ENCODE results near the gene ITGA7. TPM values are rescaled to one million over a fixed set of nuclear protein-coding genes. Genes with fewer than 3 reads are reported as not detected.
A peak's percentile ranks its signal among the peaks of the same experiment; 100 is the strongest.

ITGA7 gene
- total RNA-seq, 3 donors from 2014 or later = 20.5 to 190 (median 33.1) TPM

- no peak overlapping the region for H3K4me3 ChIP-seq
- intact Hi-C loops (cut with DNase I; ENCODE audit: low total_unique reads) = no loop called here
- peaks cover 9 to 18% of the 10 kb centered on the region in 2 donors for H3K4me1 ChIP-seq
- TF ChIP-seq CTCF (IDR thresholded peaks at IDR 0.05) (no peak), POLR2AphosphoS5 (IDR thresholded peaks at IDR 0.05) (no peak), POLR2A (IDR thresholded peaks at IDR 0.05) (no peak)
- peak in 1 of 2 donors; percentile 38 for DNase-seq (ENCODE audit: low spot score in 2 of 2)
- H3K36me3 ChIP-seq = no peaks in the 10 kb centered on the region
- no peaks in the 10 kb centered on the region for H3K9me3 ChIP-seq
- no peaks in the 10 kb centered on the region for H3K27me3 ChIP-seq
- H3K27ac ChIP-seq = peak overlapping the region in 1 of 2 donors; percentile 30
Measured at GRCh38 chr12:55724940-55725309, 17.2 kb upstream of the ITGA7 start.

GRCh38 chr12:55724226-55724939 lies 16.7 kb upstream of the ITGA7 start:
- peak overlapping the region in 1 of 2 donors; percentile 30 for H3K27ac ChIP-seq
- H3K4me3 ChIP-seq = no peak overlapping the region
- no peaks in the 10 kb centered on the region for H3K27me3 ChIP-seq
- no peaks in the 10 kb centered on the region for H3K36me3 ChIP-seq
- peaks cover 9 to 23% of the 10 kb centered on the region in 2 donors for H3K4me1 ChIP-seq
- DNase-seq (ENCODE audit: low spot score in 2 of 2) = peak; percentile 53 to 73
- H3K9me3 ChIP-seq = no peaks in the 10 kb centered on the region
- TF ChIP-seq CTCF (IDR thresholded peaks at IDR 0.05) = peak; percentile 21 to 64 (median 36)
- TF ChIP-seq POLR2AphosphoS5 (IDR thresholded peaks at IDR 0.05) = no peak
- intact Hi-C loops (cut with DNase I; ENCODE audit: low total_unique reads) = no loop called here

GRCh38 chr12:55723516-55724225 lies 16.0 kb upstream of the ITGA7 start:
- intact Hi-C loops (cut with DNase I; ENCODE audit: low total_unique reads) = no loop called here
- H3K4me1 ChIP-seq = peaks cover 13 to 23% of the 10 kb centered on the region in 2 donors
- DNase-seq (ENCODE audit: low spot score in 2 of 2) = peak in 1 of 2 donors; percentile 43
- no peak for TF ChIP-seq POLR2A (IDR thresholded peaks at IDR 0.05)
- TF ChIP-seq POLR2AphosphoS5 (IDR thresholded peaks at IDR 0.05) = no peak
- TF ChIP-seq CTCF (IDR thresholded peaks at IDR 0.05) = no peak
- peak overlapping the region; percentile 30 to 61 for H3K27ac ChIP-seq
- H3K9me3 ChIP-seq = no peaks in the 10 kb centered on the region
- no peak overlapping the region for H3K4me3 ChIP-seq
- no peaks in the 10 kb centered on the region for H3K27me3 ChIP-seq
- H3K36me3 ChIP-seq = no peaks in the 10 kb centered on the region

- Histone ChIP-seq H3K27me3 (no peaks in the 10 kb centered on the region), H3K4me3 (no peak overlapping the region), H3K4me1 (peaks cover 18 to 24% of the 10 kb centered on the region in 2 donors), H3K36me3 (no peaks in the 10 kb centered on the region), H3K27ac (peak overlapping the region in 1 of 2 donors; percentile 30), H3K9me3 (no peaks in the 10 kb centered on the region)
- TF ChIP-seq POLR2AphosphoS5 (IDR thresholded peaks at IDR 0.05) = no peak
- TF ChIP-seq POLR2A (IDR thresholded peaks at IDR 0.05) = no peak
- no peak for TF ChIP-seq CTCF (IDR thresholded peaks at IDR 0.05)
- DNase-seq (ENCODE audit: low spot score in 2 of 2) = peak in 1 of 2 donors; percentile 49
- intact Hi-C loops (cut with DNase I; ENCODE audit: low total_unique reads) = no loop called here
Measured at GRCh38 chr12:55722948-55723347, 15.2 kb upstream of the ITGA7 start.

- Histone ChIP-seq H3K9me3 (no peaks in the 10 kb centered on the region), H3K27ac (peak overlapping the region; percentile 61 to 76), H3K4me1 (peaks cover 16 to 24% of the 10 kb centered on the region in 2 donors), H3K27me3 (no peaks in the 10 kb centered on the region), H3K36me3 (no peaks in the 10 kb centered on the region), H3K4me3 (no peak overlapping the region)
- no peak for DNase-seq (ENCODE audit: low spot score in 2 of 2)
- TF ChIP-seq CTCF (IDR thresholded peaks at IDR 0.05) (no peak), POLR2AphosphoS5 (IDR thresholded peaks at IDR 0.05) (no peak), POLR2A (IDR thresholded peaks at IDR 0.05) (no peak)
- intact Hi-C loops (cut with DNase I; ENCODE audit: low total_unique reads) = no loop called here
Measured at GRCh38 chr12:55721601-55722213, 14.0 kb upstream of the ITGA7 start.
